Measurements from ENCODE around the gene C20orf173. TPM values are rescaled to one million over a fixed set of nuclear protein-coding genes. Genes with fewer than 3 reads are reported as not detected.

The C20orf173 gene
- total and polyA plus RNA-seq, 2 donors from 2014 or later: not detected

DNA sequence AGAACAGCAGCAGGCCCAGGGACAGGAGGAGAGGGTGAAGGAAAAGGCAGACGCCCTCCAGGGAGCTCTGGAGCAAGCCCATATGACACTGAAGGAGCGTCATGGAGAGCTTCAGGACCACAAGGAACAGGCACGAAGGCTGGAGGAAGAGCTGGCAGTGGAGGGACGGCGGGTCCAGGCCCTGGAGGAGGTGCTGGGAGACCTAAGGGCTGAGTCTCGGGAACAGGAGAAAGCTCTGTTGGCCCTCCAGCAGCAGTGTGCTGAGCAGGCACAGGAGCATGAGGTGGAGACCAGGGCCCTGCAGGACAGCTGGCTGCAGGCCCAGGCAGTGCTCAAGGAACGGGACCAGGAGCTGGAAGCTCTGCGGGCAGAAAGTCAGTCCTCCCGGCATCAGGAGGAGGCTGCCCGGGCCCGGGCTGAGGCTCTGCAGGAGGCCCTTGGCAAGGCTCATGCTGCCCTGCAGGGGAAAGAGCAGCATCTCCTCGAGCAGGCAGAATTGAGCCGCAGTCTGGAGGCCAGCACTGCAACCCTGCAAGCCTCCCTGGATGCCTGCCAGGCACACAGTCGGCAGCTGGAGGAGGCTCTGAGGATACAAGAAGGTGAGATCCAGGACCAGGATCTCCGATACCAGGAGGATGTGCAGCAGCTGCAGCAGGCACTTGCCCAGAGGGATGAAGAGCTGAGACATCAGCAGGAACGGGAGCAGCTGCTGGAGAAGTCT lies 25.5 kb downstream of the C20orf173 start:
- H3K4me3 ChIP-seq (ENCODE audit: low read length in 3 of 3): no peak overlapping the region
- intact Hi-C loops (cut with DNase I): no loop called here
- no peak overlapping the region for H3K27ac ChIP-seq (ENCODE audit: low read depth in 2 of 2, low read length in 2 of 2)
- peaks cover 3 to 20% (median 9%) of the 10 kb centered on the region in 3 donors for H3K36me3 ChIP-seq (ENCODE audit: control insufficient read depth in 2 of 3, insufficient read depth in 3 of 3, low read length in 3 of 3)
- TF ChIP-seq, protein P1, sequence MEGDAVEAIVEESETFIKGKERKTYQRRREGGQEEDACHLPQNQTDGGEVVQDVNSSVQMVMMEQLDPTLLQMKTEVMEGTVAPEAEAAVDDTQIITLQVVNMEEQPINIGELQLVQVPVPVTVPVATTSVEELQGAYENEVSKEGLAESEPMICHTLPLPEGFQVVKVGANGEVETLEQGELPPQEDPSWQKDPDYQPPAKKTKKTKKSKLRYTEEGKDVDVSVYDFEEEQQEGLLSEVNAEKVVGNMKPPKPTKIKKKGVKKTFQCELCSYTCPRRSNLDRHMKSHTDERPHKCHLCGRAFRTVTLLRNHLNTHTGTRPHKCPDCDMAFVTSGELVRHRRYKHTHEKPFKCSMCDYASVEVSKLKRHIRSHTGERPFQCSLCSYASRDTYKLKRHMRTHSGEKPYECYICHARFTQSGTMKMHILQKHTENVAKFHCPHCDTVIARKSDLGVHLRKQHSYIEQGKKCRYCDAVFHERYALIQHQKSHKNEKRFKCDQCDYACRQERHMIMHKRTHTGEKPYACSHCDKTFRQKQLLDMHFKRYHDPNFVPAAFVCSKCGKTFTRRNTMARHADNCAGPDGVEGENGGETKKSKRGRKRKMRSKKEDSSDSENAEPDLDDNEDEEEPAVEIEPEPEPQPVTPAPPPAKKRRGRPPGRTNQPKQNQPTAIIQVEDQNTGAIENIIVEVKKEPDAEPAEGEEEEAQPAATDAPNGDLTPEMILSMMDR (IDR thresholded peaks at IDR 0.05; ENCODE audit: borderline replicate concordance, extremely low read depth, insufficient read depth): no peak
- no peak for DNase-seq
- no peak overlapping the region for H3K9ac ChIP-seq (ENCODE audit: low read length in 3 of 3)
- no peak for FAIRE-seq
- H3K4me1 ChIP-seq (ENCODE audit: control insufficient read depth in 2 of 3, insufficient read depth in 2 of 3, low read depth in 1 of 3, low read length in 3 of 3): no peaks in the 10 kb centered on the region
- no peaks in the 10 kb centered on the region for H3K27me3 ChIP-seq (ENCODE audit: control insufficient read depth, insufficient read depth, low read length)
- no peaks in the 10 kb centered on the region for H3K9me3 ChIP-seq (ENCODE audit: control insufficient read depth in 2 of 3, insufficient read depth in 1 of 3, low read length in 3 of 3)

DNA sequence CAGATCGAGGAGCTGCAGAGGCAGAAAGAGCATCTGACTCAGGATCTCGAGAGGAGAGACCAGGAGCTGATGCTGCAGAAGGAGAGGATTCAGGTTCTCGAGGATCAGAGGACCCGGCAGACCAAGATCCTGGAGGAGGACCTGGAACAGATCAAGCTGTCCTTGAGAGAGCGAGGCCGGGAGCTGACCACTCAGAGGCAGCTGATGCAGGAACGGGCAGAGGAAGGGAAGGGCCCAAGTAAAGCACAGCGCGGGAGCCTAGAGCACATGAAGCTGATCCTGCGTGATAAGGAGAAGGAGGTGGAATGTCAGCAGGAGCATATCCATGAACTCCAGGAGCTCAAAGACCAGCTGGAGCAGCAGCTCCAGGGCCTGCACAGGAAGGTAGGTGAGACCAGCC lies 26.2 kb downstream of the C20orf173 start:
- TF ChIP-seq, protein P1 (IDR thresholded peaks at IDR 0.05; ENCODE audit: borderline replicate concordance, extremely low read depth, insufficient read depth): no peak

DNA sequence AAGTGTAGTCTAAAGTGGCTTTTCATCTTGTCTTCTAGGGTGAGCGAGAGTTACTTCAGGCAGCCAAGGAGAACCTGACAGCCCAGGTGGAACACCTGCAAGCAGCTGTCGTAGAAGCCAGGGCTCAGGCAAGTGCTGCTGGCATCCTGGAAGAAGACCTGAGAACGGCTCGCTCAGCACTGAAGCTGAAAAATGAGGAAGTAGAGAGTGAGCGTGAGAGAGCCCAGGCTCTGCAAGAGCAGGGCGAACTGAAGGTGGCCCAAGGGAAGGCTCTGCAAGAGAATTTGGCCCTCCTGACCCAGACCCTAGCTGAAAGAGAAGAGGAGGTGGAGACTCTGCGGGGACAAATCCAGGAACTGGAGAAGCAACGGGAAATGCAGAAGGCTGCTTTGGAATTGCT lies 27.1 kb downstream of the C20orf173 start:
- no peaks in the 10 kb centered on the region for H3K4me1 ChIP-seq (ENCODE audit: control insufficient read depth in 2 of 3, insufficient read depth in 2 of 3, low read depth in 1 of 3, low read length in 3 of 3)
- no peak for FAIRE-seq
- no peak overlapping the region for H3K4me3 ChIP-seq (ENCODE audit: low read length in 3 of 3)
- no peak for DNase-seq
- TF ChIP-seq, protein P1 (IDR thresholded peaks at IDR 0.05; ENCODE audit: borderline replicate concordance, extremely low read depth, insufficient read depth): no peak
- H3K27me3 ChIP-seq (ENCODE audit: control insufficient read depth, insufficient read depth, low read length): no peaks in the 10 kb centered on the region
- H3K36me3 ChIP-seq (ENCODE audit: control insufficient read depth in 2 of 3, insufficient read depth in 3 of 3, low read length in 3 of 3): peaks cover 3 to 20% (median 15%) of the 10 kb centered on the region in 3 donors
- H3K27ac ChIP-seq (ENCODE audit: low read depth in 2 of 2, low read length in 2 of 2): no peak overlapping the region
- intact Hi-C loops (cut with DNase I): no loop called here
- H3K9me3 ChIP-seq (ENCODE audit: control insufficient read depth in 2 of 3, insufficient read depth in 1 of 3, low read length in 3 of 3): no peaks in the 10 kb centered on the region
- H3K9ac ChIP-seq (ENCODE audit: low read length in 3 of 3): no peak overlapping the region

More for the DNA sequence above, 26.2 kb downstream of the C20orf173 start:
- Histone ChIP-seq H3K4me3 (ENCODE audit: low read length in 3 of 3) (no peak overlapping the region), H3K27ac (ENCODE audit: low read depth in 2 of 2, low read length in 2 of 2) (no peak overlapping the region), H3K9ac (ENCODE audit: low read length in 3 of 3) (no peak overlapping the region), H3K4me1 (ENCODE audit: control insufficient read depth in 2 of 3, insufficient read depth in 2 of 3, low read depth in 1 of 3, low read length in 3 of 3) (no peaks in the 10 kb centered on the region), H3K36me3 (ENCODE audit: control insufficient read depth in 2 of 3, insufficient read depth in 3 of 3, low read length in 3 of 3) (peaks cover 3 to 20% (median 9%) of the 10 kb centered on the region in 3 donors), H3K9me3 (ENCODE audit: control insufficient read depth in 2 of 3, insufficient read depth in 1 of 3, low read length in 3 of 3) (no peaks in the 10 kb centered on the region), H3K27me3 (ENCODE audit: control insufficient read depth, insufficient read depth, low read length) (no peaks in the 10 kb centered on the region)
- intact Hi-C loops (cut with DNase I): no loop called here
- FAIRE-seq (no peak), DNase-seq (no peak)

All from kidney (tissue), 14 donors.